T-helper 1 cell treated with Interleukin-12 subunit alpha and Interleukin-12 subunit beta and Interleukin-4 antibody, amounts not matched to agents 30 μg/mL and 1 μg/mL, for 36 hours (primary cell): ENCODE results near the gene ADARB1.

Source experiments
- H3K27ac Mint-ChIP-seq: one replicate; pipeline ENCODE4 v1.8.0; 2021; ENCODE audit warnings: mild to moderate bottlenecking, mixed read lengths
- H3K27me3 Mint-ChIP-seq: one replicate; pipeline ENCODE4 v1.8.0; 2021; ENCODE audit warnings: low read depth, mixed read lengths
- H3K36me3 Mint-ChIP-seq: one replicate; pipeline ENCODE4 v1.8.0; 2021; ENCODE audit warnings: low read depth, mixed read lengths
- H3K4me1 Mint-ChIP-seq: one replicate; pipeline ENCODE4 v1.8.0; 2021; ENCODE audit warnings: low read depth, mixed read lengths
- H3K4me3 Mint-ChIP-seq: one replicate; pipeline ENCODE4 v1.8.0; 2021; ENCODE audit warnings: mild to moderate bottlenecking, moderate library complexity, mixed read lengths
- H3K9me3 Mint-ChIP-seq: one replicate; pipeline ENCODE4 v1.8.0; 2021; ENCODE audit warnings: mixed read lengths

The ADARB1 gene

GRCh38 chr21:45235488-45235887 is 161.1 kb downstream of the ADARB1 start:
- peaks cover 69% of the 10 kb centered on the region for H3K27me3 Mint-ChIP-seq
- H3K27ac Mint-ChIP-seq, result no peak overlapping the region
- no peaks in the 10 kb centered on the region for H3K9me3 Mint-ChIP-seq
- H3K4me3 Mint-ChIP-seq, result no peak overlapping the region
- peaks cover 6% of the 10 kb centered on the region for H3K4me1 Mint-ChIP-seq
- H3K36me3 Mint-ChIP-seq, result no peaks in the 10 kb centered on the region

- H3K27me3 Mint-ChIP-seq, result peaks cover 75% of the 10 kb centered on the region
- peaks cover 3% of the 10 kb centered on the region for H3K36me3 Mint-ChIP-seq
- H3K4me1 Mint-ChIP-seq, result peaks cover 6% of the 10 kb centered on the region
- H3K9me3 Mint-ChIP-seq, result peaks cover 1% of the 10 kb centered on the region
- H3K4me3 Mint-ChIP-seq, result no peak overlapping the region
- H3K27ac Mint-ChIP-seq, result peak overlapping the region; percentile 45
These were observed 162.1 kb downstream of the ADARB1 start for GRCh38 chr21:45236481-45236880.

- peaks cover 7% of the 10 kb centered on the region for H3K9me3 Mint-ChIP-seq
- peaks cover 3% of the 10 kb centered on the region for H3K36me3 Mint-ChIP-seq
- H3K4me1 Mint-ChIP-seq, result no peaks in the 10 kb centered on the region
- no peak overlapping the region for H3K27ac Mint-ChIP-seq
- peaks cover 72% of the 10 kb centered on the region for H3K27me3 Mint-ChIP-seq
- no peak overlapping the region for H3K4me3 Mint-ChIP-seq
These were observed 163.0 kb downstream of the ADARB1 start for GRCh38 chr21:45237401-45237800.

- H3K27ac Mint-ChIP-seq, result no peak overlapping the region
- H3K4me3 Mint-ChIP-seq, result no peak overlapping the region
- H3K36me3 Mint-ChIP-seq, result peaks cover 3% of the 10 kb centered on the region
- no peaks in the 10 kb centered on the region for H3K4me1 Mint-ChIP-seq
- peaks cover 23% of the 10 kb centered on the region for H3K9me3 Mint-ChIP-seq
- peaks cover 45% of the 10 kb centered on the region for H3K27me3 Mint-ChIP-seq
These were observed 167.0 kb downstream of the ADARB1 start for GRCh38 chr21:45241357-45241756.

- Mint-ChIP-seq H3K36me3 (peaks cover 3% of the 10 kb centered on the region), H3K4me1 (no peaks in the 10 kb centered on the region), H3K4me3 (no peak overlapping the region), H3K27me3 (peaks cover 38% of the 10 kb centered on the region), H3K9me3 (peaks cover 23% of the 10 kb centered on the region), H3K27ac (no peak overlapping the region)
These were observed 169.2 kb downstream of the ADARB1 start for GRCh38 chr21:45243603-45244002.

GRCh38 chr21:45244799-45245340 is 170.5 kb downstream of the ADARB1 start:
- no peak overlapping the region for H3K4me3 Mint-ChIP-seq
- no peaks in the 10 kb centered on the region for H3K4me1 Mint-ChIP-seq
- H3K9me3 Mint-ChIP-seq, result peaks cover 23% of the 10 kb centered on the region
- H3K36me3 Mint-ChIP-seq, result peaks cover 3% of the 10 kb centered on the region
- H3K27ac Mint-ChIP-seq, result no peak overlapping the region
- peaks cover 33% of the 10 kb centered on the region for H3K27me3 Mint-ChIP-seq

GRCh38 chr21:45246386-45247320 is 172.3 kb downstream of the ADARB1 start:
- Mint-ChIP-seq H3K4me1 (no peaks in the 10 kb centered on the region), H3K36me3 (no peaks in the 10 kb centered on the region), H3K4me3 (no peak overlapping the region), H3K27me3 (peaks cover 39% of the 10 kb centered on the region), H3K9me3 (peaks cover 21% of the 10 kb centered on the region), H3K27ac (no peak overlapping the region)

- H3K4me1 Mint-ChIP-seq, result no peaks in the 10 kb centered on the region
- no peak overlapping the region for H3K4me3 Mint-ChIP-seq
- H3K9me3 Mint-ChIP-seq, result peaks cover 14% of the 10 kb centered on the region
- H3K27me3 Mint-ChIP-seq, result peaks cover 36% of the 10 kb centered on the region
- H3K36me3 Mint-ChIP-seq, result no peaks in the 10 kb centered on the region
- H3K27ac Mint-ChIP-seq, result no peak overlapping the region
These were observed 174.0 kb downstream of the ADARB1 start for GRCh38 chr21:45248301-45248892.

GRCh38 chr21:45248893-45249381 is 174.6 kb downstream of the ADARB1 start:
- no peak overlapping the region for H3K4me3 Mint-ChIP-seq
- no peaks in the 10 kb centered on the region for H3K4me1 Mint-ChIP-seq
- no peak overlapping the region for H3K27ac Mint-ChIP-seq
- peaks cover 36% of the 10 kb centered on the region for H3K27me3 Mint-ChIP-seq
- H3K9me3 Mint-ChIP-seq, result peaks cover 8% of the 10 kb centered on the region
- no peaks in the 10 kb centered on the region for H3K36me3 Mint-ChIP-seq

GRCh38 chr21:45249626-45250025 is 175.2 kb downstream of the ADARB1 start:
- Mint-ChIP-seq H3K27ac (no peak overlapping the region), H3K4me1 (no peaks in the 10 kb centered on the region), H3K36me3 (no peaks in the 10 kb centered on the region), H3K4me3 (no peak overlapping the region), H3K27me3 (peaks cover 40% of the 10 kb centered on the region), H3K9me3 (peaks cover 1% of the 10 kb centered on the region)

- Mint-ChIP-seq H3K27me3 (peaks cover 46% of the 10 kb centered on the region), H3K27ac (no peak overlapping the region), H3K36me3 (no peaks in the 10 kb centered on the region), H3K4me1 (no peaks in the 10 kb centered on the region), H3K9me3 (no peaks in the 10 kb centered on the region), H3K4me3 (no peak overlapping the region)
These were observed 175.9 kb downstream of the ADARB1 start for GRCh38 chr21:45250272-45250671.

- peaks cover 2% of the 10 kb centered on the region for H3K4me1 Mint-ChIP-seq
- H3K36me3 Mint-ChIP-seq, result no peaks in the 10 kb centered on the region
- no peak overlapping the region for H3K4me3 Mint-ChIP-seq
- peaks cover 50% of the 10 kb centered on the region for H3K27me3 Mint-ChIP-seq
- H3K27ac Mint-ChIP-seq, result no peak overlapping the region
- no peaks in the 10 kb centered on the region for H3K9me3 Mint-ChIP-seq
These were observed 176.7 kb downstream of the ADARB1 start for GRCh38 chr21:45250914-45251634.

- no peak overlapping the region for H3K4me3 Mint-ChIP-seq
- no peaks in the 10 kb centered on the region for H3K9me3 Mint-ChIP-seq
- no peak overlapping the region for H3K27ac Mint-ChIP-seq
- H3K27me3 Mint-ChIP-seq, result peaks cover 51% of the 10 kb centered on the region
- H3K4me1 Mint-ChIP-seq, result peaks cover 3% of the 10 kb centered on the region
- no peaks in the 10 kb centered on the region for H3K36me3 Mint-ChIP-seq
These were observed 177.5 kb downstream of the ADARB1 start for GRCh38 chr21:45251635-45252447.
